HG03095 (cell line): Measurements from ENCODE around the gene SRCAP.

Experiments
- ATAC-seq: cut with Tn5 transposase; IDR thresholded peaks from one replicate; pipeline ENCODE4 v1.9.1; 2021; ENCODE audit warnings: moderate library complexity; ENCODE audit not compliant: unreplicated experiment

SRCAP gene

DNA sequence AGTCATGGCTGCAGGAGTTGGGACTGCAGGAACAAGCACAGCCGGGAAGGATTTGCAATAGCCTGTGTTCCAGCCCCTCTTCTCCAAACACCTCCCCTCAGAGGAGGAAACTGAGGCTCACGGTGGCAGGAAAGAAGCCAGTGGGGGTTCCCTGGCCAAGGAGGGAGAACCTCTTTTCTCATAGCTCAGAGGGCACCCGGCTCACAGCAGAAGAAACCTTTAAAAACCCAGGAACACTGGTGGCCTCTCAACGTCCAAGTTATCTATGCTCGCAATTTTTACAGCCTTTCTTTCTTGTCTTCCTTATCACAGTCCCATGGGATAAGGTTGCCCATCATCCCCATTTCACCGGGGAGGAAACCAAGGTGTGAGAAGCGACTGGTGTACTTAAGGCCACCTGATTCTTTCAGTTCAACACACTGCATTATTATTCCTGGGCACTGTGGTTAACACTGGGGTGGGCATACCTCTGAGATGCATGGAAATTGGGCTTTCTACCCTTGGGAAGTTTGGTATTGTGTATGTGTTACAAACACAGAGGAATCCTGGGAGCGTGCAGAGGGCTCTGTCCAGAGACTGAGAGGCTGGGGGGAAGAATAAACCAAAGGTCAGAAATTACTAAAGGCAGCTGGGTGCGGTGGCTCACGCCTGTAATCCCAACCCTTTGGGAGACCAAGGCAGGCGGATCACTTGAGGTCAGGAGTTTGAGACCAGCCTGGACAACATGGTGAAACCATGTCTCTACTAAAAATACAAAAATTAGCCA, 88.8 kb downstream of the SRCAP start:
- ATAC-seq: no peak
